HepG2 (cell line): ENCODE measurements around the gene HRH3. TPM values are rescaled to one million over a fixed set of nuclear protein-coding genes. Genes with fewer than 3 reads are reported as not detected.

ENCODE experiments used
- ASH2L ChIP-seq: fragments of 300-600, 200-600 bp; sonication (generic); IDR thresholded peaks from 2 replicates; pipeline ENCODE4 v1.7.0; 2017; ENCODE audit warnings: low read depth, mild to moderate bottlenecking, moderate library complexity, mixed read lengths, low read length; ENCODE audit not compliant: insufficient read length
- FOXA1 ChIP-seq, 2 experiments: fragments of 450-650 bp in 1 of 2; sonication (generic) in 1 of 2; formaldehyde crosslinking in 1 of 2; IDR thresholded peaks; 2 replicates each; pipeline versions ENCODE4 v1.4.0 to v1.6.1; 2016 to 2020; ENCODE audit warnings: missing genetic modification reagents in 1 of 2
- GATAD1 ChIP-seq: IDR thresholded peaks from 2 replicates; pipeline ENCODE4 v1.6.1; 2016; ENCODE audit warnings: missing genetic modification reagents, missing compliant biosample characterization
- HCFC1 ChIP-seq: fragments of 150-350 bp; IDR thresholded peaks from 2 replicates; pipeline ENCODE4 v1.6.1; 2014; ENCODE audit warnings: low read depth, low read length
- HDAC2 ChIP-seq: sonication (generic); formaldehyde crosslinking; IDR thresholded peaks from 2 replicates; pipeline ENCODE4 v1.4.0; 2020; ENCODE audit warnings: missing genetic modification reagents
- HHEX ChIP-seq: IDR thresholded peaks from 2 replicates; pipeline ENCODE4 v1.6.1; 2016; ENCODE audit warnings: control low read depth
- KDM5B ChIP-seq: sonication (generic); formaldehyde crosslinking; IDR thresholded peaks from 2 replicates; pipeline ENCODE4 v1.4.0; 2020; ENCODE audit warnings: missing genetic modification reagents, mild to moderate bottlenecking, borderline replicate concordance
- PHF20 ChIP-seq: sonication (generic); formaldehyde crosslinking; IDR thresholded peaks from 2 replicates; pipeline ENCODE4 v1.5.0; 2020; ENCODE audit warnings: mild to moderate bottlenecking, missing genetic modification reagents
- RBAK ChIP-seq: sonication (generic); formaldehyde crosslinking; IDR thresholded peaks from 2 replicates; pipeline ENCODE4 v1.5.1; 2020; ENCODE audit warnings: mild to moderate bottlenecking, missing genetic modification reagents
- RELA ChIP-seq: sonication (generic); formaldehyde crosslinking; IDR thresholded peaks from 2 replicates; pipeline ENCODE4 v1.4.0; 2020; ENCODE audit warnings: missing genetic modification reagents
- RXRA ChIP-seq: sonication (generic); formaldehyde crosslinking; IDR thresholded peaks from 2 replicates; pipeline ENCODE4 v1.5.1; 2020; ENCODE audit warnings: missing genetic modification reagents
- ZFP36L1 ChIP-seq: sonication (generic); formaldehyde crosslinking; IDR thresholded peaks from 2 replicates; pipeline ENCODE4 v1.8.0; 2022; ENCODE audit warnings: mild to moderate bottlenecking, missing genetic modification reagents, moderate library complexity
- ZFP36L2 ChIP-seq: sonication (generic); formaldehyde crosslinking; IDR thresholded peaks from 2 replicates; pipeline ENCODE4 v1.4.0; 2020; ENCODE audit warnings: missing genetic modification reagents
- ZNF432 ChIP-seq: sonication (generic); formaldehyde crosslinking; IDR thresholded peaks from 2 replicates; pipeline ENCODE4 v1.5.0; 2020; ENCODE audit warnings: missing genetic modification reagents, mild to moderate bottlenecking, borderline replicate concordance
- ZNF543 ChIP-seq: sonication (generic); formaldehyde crosslinking; IDR thresholded peaks from 2 replicates; pipeline ENCODE4 v1.4.0; 2020; ENCODE audit warnings: mild to moderate bottlenecking, missing genetic modification reagents
- ZNF550 ChIP-seq: sonication (generic); formaldehyde crosslinking; IDR thresholded peaks from 2 replicates; pipeline ENCODE4 v1.4.0; 2020; ENCODE audit warnings: mild to moderate bottlenecking, missing genetic modification reagents, borderline replicate concordance
- polyA plus RNA-seq, 8 experiments: library from polyadenylated mRNA; depleted of rRNA in 3 of 8; stranded (reverse) in 7 of 8; unstranded in 1 of 8; fragments of >200 nt; fragmentation: Illumina TruSeq in 4 of 8; extraction: Trizol in 4 of 8; gene quantifications; 2 replicates each; pipeline versions ENCODE4 v1.2.1 to v1.2.3, GENCODE V29; 2011 to 2016; ENCODE audit warnings: low read depth in 4 of 8, missing spikeins in 1 of 8, mixed read lengths in 1 of 8; ENCODE audit not compliant: insufficient read depth in 1 of 8
- total RNA-seq, 5 experiments: library from RNA; depleted of rRNA; stranded (reverse); fragments of >200 nt; fragmentation: Illumina TruSeq; extraction: Trizol; gene quantifications; 2 replicates each; pipeline ENCODE4 v1.2.3, GENCODE V29; 2016; ENCODE audit warnings: low read depth in 1 of 5
- TF ChIP-seq, protein P1 (sequence below): sonication (generic); formaldehyde crosslinking; IDR thresholded peaks from 2 replicates; pipeline ENCODE4 v1.4.0; 2020; ENCODE audit warnings: mild to moderate bottlenecking, missing genetic modification reagents
- TF ChIP-seq, protein P2 (sequence below): sonication (generic); formaldehyde crosslinking; IDR thresholded peaks from 2 replicates; pipeline ENCODE4 v1.4.0; 2020; ENCODE audit warnings: missing genetic modification reagents
- TF ChIP-seq, protein P3 (sequence below): fragments of 450-650 bp; IDR thresholded peaks from 2 replicates; pipeline ENCODE4 v1.6.1; 2017
- TF ChIP-seq, protein P4 (sequence below): sonication (generic); formaldehyde crosslinking; IDR thresholded peaks from 2 replicates; pipeline ENCODE4; 2020; ENCODE audit warnings: missing genetic modification reagents, mild to moderate bottlenecking, borderline replicate concordance

HRH3 gene
- total and polyA plus RNA-seq, 2 of the 13 experiments (the other 11 are each of a cell fraction or from before 2014, with no cell fraction given): 0.18 TPM; not detected in 1

DNA sequence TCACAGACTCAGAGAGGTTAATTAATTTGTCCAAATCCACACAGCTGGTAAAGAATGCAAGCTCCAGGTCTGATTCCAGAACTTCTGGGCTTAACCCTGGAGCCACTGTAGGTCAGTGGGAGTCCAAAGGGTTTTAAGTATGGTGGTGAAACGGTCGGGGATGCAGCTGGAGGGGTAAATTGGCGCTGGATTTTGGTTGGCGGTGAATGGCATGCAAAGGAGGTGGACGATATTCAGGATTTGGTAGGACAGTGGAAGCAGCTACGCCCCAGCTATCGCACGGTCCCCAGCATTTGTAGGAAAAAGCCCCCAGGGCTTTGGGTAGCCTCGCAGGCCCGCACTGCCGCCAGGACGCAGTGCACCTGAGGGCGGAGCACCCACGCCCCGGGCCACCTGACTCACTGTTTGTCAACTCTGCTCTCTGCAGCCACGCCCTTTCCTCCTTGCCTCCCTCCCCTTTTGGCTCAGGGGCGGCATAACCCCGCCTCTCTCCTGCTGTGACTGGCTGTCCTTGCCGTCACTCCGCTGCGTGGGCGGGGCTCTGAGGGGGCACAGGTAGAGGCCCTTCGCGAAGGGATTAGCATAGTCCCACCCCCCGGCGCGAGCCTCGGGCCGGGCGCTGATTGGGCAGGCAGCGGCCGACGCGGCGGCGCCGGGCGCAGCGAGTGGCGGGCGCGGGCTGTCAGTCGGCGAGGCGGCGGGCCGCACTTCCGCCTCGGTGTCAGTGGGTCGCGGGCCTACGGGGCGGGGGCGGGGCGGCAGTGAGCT lies 17.9 kb upstream of the HRH3 start, which contains the start of gene OSBPL2 (continued):
- TF ChIP-seq, protein P1, sequence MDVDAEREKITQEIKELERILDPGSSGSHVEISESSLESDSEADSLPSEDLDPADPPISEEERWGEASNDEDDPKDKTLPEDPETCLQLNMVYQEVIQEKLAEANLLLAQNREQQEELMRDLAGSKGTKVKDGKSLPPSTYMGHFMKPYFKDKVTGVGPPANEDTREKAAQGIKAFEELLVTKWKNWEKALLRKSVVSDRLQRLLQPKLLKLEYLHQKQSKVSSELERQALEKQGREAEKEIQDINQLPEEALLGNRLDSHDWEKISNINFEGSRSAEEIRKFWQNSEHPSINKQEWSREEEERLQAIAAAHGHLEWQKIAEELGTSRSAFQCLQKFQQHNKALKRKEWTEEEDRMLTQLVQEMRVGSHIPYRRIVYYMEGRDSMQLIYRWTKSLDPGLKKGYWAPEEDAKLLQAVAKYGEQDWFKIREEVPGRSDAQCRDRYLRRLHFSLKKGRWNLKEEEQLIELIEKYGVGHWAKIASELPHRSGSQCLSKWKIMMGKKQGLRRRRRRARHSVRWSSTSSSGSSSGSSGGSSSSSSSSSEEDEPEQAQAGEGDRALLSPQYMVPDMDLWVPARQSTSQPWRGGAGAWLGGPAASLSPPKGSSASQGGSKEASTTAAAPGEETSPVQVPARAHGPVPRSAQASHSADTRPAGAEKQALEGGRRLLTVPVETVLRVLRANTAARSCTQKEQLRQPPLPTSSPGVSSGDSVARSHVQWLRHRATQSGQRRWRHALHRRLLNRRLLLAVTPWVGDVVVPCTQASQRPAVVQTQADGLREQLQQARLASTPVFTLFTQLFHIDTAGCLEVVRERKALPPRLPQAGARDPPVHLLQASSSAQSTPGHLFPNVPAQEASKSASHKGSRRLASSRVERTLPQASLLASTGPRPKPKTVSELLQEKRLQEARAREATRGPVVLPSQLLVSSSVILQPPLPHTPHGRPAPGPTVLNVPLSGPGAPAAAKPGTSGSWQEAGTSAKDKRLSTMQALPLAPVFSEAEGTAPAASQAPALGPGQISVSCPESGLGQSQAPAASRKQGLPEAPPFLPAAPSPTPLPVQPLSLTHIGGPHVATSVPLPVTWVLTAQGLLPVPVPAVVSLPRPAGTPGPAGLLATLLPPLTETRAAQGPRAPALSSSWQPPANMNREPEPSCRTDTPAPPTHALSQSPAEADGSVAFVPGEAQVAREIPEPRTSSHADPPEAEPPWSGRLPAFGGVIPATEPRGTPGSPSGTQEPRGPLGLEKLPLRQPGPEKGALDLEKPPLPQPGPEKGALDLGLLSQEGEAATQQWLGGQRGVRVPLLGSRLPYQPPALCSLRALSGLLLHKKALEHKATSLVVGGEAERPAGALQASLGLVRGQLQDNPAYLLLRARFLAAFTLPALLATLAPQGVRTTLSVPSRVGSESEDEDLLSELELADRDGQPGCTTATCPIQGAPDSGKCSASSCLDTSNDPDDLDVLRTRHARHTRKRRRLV (CRISPR knock-in tag): peak; percentile 57; the same call in 1 of the 2 replicates
- TF ChIP-seq RBAK (CRISPR knock-in tag) (no peak), GATAD1 (CRISPR knock-in tag) (peak; percentile 78), ZNF432 (CRISPR knock-in tag) (no peak), RELA (CRISPR knock-in tag) (0 out of 2 replicates have a peak, but pooled peaks have one; percentile 12), ZFP36L1 (CRISPR knock-in tag) (no peak), ZNF550 (CRISPR knock-in tag) (no peak), ZFP36L2 (CRISPR knock-in tag) (no peak), FOXA1 (IDR thresholded peaks at IDR 0.05) (no peak), FOXA1 (CRISPR knock-in tag; IDR thresholded peaks at IDR 0.05) (peak; percentile 91), HDAC2 (CRISPR knock-in tag) (peak; percentile 81), ASH2L (peak; percentile 60), KDM5B (CRISPR knock-in tag) (0 out of 2 replicates have a peak, but pooled peaks have one; percentile 8), HCFC1 (peak; percentile 41), PHF20 (CRISPR knock-in tag) (peak; percentile 10; the same call in 1 of the 2 replicates), HHEX (CRISPR knock-in tag) (no peak), RXRA (CRISPR knock-in tag) (peak; percentile 62), ZNF543 (peak; percentile 73; the same call in 1 of the 2 replicates)
- TF ChIP-seq, protein P2, sequence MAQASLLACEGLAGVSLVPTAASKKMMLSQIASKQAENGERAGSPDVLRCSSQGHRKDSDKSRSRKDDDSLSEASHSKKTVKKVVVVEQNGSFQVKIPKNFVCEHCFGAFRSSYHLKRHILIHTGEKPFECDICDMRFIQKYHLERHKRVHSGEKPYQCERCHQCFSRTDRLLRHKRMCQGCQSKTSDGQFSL (CRISPR knock-in tag): no peak
- TF ChIP-seq, protein P3, sequence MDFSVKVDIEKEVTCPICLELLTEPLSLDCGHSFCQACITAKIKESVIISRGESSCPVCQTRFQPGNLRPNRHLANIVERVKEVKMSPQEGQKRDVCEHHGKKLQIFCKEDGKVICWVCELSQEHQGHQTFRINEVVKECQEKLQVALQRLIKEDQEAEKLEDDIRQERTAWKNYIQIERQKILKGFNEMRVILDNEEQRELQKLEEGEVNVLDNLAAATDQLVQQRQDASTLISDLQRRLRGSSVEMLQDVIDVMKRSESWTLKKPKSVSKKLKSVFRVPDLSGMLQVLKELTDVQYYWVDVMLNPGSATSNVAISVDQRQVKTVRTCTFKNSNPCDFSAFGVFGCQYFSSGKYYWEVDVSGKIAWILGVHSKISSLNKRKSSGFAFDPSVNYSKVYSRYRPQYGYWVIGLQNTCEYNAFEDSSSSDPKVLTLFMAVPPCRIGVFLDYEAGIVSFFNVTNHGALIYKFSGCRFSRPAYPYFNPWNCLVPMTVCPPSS: no peak
- TF ChIP-seq, protein P4, sequence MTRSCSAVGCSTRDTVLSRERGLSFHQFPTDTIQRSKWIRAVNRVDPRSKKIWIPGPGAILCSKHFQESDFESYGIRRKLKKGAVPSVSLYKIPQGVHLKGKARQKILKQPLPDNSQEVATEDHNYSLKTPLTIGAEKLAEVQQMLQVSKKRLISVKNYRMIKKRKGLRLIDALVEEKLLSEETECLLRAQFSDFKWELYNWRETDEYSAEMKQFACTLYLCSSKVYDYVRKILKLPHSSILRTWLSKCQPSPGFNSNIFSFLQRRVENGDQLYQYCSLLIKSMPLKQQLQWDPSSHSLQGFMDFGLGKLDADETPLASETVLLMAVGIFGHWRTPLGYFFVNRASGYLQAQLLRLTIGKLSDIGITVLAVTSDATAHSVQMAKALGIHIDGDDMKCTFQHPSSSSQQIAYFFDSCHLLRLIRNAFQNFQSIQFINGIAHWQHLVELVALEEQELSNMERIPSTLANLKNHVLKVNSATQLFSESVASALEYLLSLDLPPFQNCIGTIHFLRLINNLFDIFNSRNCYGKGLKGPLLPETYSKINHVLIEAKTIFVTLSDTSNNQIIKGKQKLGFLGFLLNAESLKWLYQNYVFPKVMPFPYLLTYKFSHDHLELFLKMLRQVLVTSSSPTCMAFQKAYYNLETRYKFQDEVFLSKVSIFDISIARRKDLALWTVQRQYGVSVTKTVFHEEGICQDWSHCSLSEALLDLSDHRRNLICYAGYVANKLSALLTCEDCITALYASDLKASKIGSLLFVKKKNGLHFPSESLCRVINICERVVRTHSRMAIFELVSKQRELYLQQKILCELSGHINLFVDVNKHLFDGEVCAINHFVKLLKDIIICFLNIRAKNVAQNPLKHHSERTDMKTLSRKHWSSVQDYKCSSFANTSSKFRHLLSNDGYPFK: peak; percentile 85
